Loucy (cell line): Measurements from ENCODE around the gene FMO3.

Source experiments
- H2AFZ ChIP-seq: fragments of 200-600 bp; sonication (generic); 2 replicates; pipeline ENCODE4 v1.6.0; 2016; ENCODE audit warnings: antibody characterized with exemption, mild to moderate bottlenecking, low read length, moderate library complexity
- H3F3A ChIP-seq: fragments of 200-600 bp; 2 replicates; pipeline ENCODE4 v1.6.0; 2016; ENCODE audit warnings: antibody characterized with exemption, low read depth, mild to moderate bottlenecking
- H3K27me3 ChIP-seq: fragments of 200-600 bp; sonication (generic); 2 replicates; pipeline ENCODE4 v1.6.1; 2014; ENCODE audit warnings: low read length, mild to moderate bottlenecking; ENCODE audit not compliant: insufficient read depth, poor library complexity, severe bottlenecking
- H3K36me3 ChIP-seq: fragments of 200-600 bp; sonication (generic); 2 replicates; pipeline ENCODE4 v1.6.1; 2016; ENCODE audit warnings: low read length; ENCODE audit not compliant: insufficient read depth
- H3K4me1 ChIP-seq: fragments of 200-600 bp; sonication (generic); 2 replicates; pipeline ENCODE4 v1.5.1; 2014; ENCODE audit warnings: low read length, mild to moderate bottlenecking; ENCODE audit not compliant: insufficient read depth, poor library complexity, severe bottlenecking
- H3K4me2 ChIP-seq: fragments of 200-600 bp; sonication (generic); 2 replicates; pipeline ENCODE4 v1.6.0; 2014; ENCODE audit warnings: antibody characterized with exemption, low read length, low read depth, mild to moderate bottlenecking; ENCODE audit not compliant: poor library complexity, severe bottlenecking
- H3K4me3 ChIP-seq: fragments of 200-600 bp; sonication (generic); 2 replicates; pipeline ENCODE4 v1.5.1; 2014; ENCODE audit warnings: low read length, mild to moderate bottlenecking, mixed read lengths; ENCODE audit not compliant: poor library complexity, severe bottlenecking
- H3K79me2 ChIP-seq: fragments of 200-600 bp; sonication (generic); 2 replicates; pipeline ENCODE4 v1.6.1; 2014; ENCODE audit warnings: low read length; ENCODE audit not compliant: insufficient read depth
- H3K9ac ChIP-seq: fragments of 200-600 bp; sonication (generic); 2 replicates; pipeline ENCODE4 v1.6.0; 2014; ENCODE audit warnings: mild to moderate bottlenecking, low read depth, low read length, moderate library complexity; ENCODE audit not compliant: poor library complexity, severe bottlenecking
- H3K9me2 ChIP-seq: fragments of 200-600 bp; sonication (generic); replicated peaks from 2 replicates; pipeline ENCODE4 v1.6.1; 2016; ENCODE audit warnings: low read depth, low read length, mixed read lengths
- H3K9me3 ChIP-seq: fragments of 200-600 bp; sonication (generic); 2 replicates; pipeline ENCODE4 v1.6.1; 2014; ENCODE audit warnings: mild to moderate bottlenecking, antibody characterized with exemption, low read length, low read depth; ENCODE audit not compliant: insufficient read depth
- H4K20me1 ChIP-seq: fragments of 200-600 bp; sonication (generic); 2 replicates; pipeline ENCODE4 v1.6.0; 2014; ENCODE audit warnings: antibody characterized with exemption, low read length, mild to moderate bottlenecking; ENCODE audit not compliant: insufficient read depth, poor library complexity, severe bottlenecking
- EZH2phosphoT487 ChIP-seq: fragments of 200-600 bp; IDR thresholded peaks from 2 replicates; pipeline ENCODE4 v1.6.1; 2018; ENCODE audit warnings: antibody characterized with exemption, mild to moderate bottlenecking, moderate library complexity, borderline replicate concordance
- TF ChIP-seq, protein P1 (sequence below): fragments of 200-600 bp; sonication (generic); conservative IDR thresholded peaks from 2 replicates; pipeline ENCODE4 v1.5.1; 2014; ENCODE audit warnings: mild to moderate bottlenecking, antibody characterized with exemption, low read length

FMO3 gene

DNA sequence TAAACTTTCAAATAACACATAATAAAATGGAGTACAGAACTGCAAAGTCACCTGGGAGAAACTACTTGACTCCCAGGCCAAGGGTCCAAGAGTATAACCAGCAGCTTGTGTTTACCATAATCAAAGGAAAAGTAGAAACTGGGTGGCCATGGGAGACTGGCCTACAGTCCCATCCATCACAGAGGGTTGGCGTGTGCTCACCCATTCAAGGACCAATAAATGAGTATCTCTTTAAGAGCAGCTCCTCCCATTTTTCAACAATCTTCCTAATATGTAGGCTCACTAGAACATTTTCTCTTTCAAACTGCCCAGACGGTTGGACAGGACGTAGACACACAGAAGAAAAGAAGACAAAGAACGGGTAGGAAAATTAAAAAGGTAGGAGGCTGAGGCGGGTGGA, at the start of gene FMO3:
FMO3 (plus strand) TSS at position 302 of the 400 bp plus-strand sequence. CDS start 1,754 bp downstream, outside the sequence.
- H4K20me1 ChIP-seq = no peaks in the 10 kb centered on the region
- H3K36me3 ChIP-seq = no peaks in the 10 kb centered on the region
- no peak within 1 kb of the TSS for H3K4me2 ChIP-seq
- no peaks in the 10 kb centered on the region for H3K9me3 ChIP-seq
- TF ChIP-seq EZH2phosphoT487 = no peak
- TF ChIP-seq, protein P1, sequence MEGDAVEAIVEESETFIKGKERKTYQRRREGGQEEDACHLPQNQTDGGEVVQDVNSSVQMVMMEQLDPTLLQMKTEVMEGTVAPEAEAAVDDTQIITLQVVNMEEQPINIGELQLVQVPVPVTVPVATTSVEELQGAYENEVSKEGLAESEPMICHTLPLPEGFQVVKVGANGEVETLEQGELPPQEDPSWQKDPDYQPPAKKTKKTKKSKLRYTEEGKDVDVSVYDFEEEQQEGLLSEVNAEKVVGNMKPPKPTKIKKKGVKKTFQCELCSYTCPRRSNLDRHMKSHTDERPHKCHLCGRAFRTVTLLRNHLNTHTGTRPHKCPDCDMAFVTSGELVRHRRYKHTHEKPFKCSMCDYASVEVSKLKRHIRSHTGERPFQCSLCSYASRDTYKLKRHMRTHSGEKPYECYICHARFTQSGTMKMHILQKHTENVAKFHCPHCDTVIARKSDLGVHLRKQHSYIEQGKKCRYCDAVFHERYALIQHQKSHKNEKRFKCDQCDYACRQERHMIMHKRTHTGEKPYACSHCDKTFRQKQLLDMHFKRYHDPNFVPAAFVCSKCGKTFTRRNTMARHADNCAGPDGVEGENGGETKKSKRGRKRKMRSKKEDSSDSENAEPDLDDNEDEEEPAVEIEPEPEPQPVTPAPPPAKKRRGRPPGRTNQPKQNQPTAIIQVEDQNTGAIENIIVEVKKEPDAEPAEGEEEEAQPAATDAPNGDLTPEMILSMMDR = no peak
- no peaks in the 10 kb centered on the region for H3K79me2 ChIP-seq
- no peaks in the 10 kb centered on the region for H3K4me1 ChIP-seq
- H3F3A ChIP-seq = no peaks in the 10 kb centered on the region
- peak within 1 kb of the TSS; percentile 52; the same call in 1 of the 2 replicates for H2AFZ ChIP-seq
- no peak within 1 kb of the TSS for H3K4me3 ChIP-seq
- H3K9me2 ChIP-seq = no peaks in the 10 kb centered on the region
- H3K27me3 ChIP-seq = no peaks in the 10 kb centered on the region
- no peak within 1 kb of the TSS for H3K9ac ChIP-seq

DNA sequence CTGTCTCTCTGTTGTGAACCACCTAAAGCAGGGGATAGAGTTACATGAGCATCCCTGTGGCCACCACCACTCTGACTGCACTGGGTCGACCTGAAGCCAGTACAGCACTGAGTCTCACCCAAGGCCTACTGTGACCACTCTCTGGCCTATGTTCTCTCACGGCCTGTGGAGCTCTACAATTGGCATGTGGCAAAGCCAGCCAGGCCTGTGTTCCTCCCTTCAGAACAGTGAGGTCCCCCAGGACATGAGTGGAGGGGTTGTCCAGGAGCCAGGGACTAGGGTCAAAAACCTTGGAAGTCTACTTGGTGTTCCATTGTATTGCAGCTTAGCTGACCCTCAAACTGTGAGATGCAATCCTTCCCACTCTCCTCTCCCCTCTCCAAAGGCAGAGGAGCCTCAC, 42.7 kb upstream of the FMO3 start:
- Histone ChIP-seq H2AFZ (no peak overlapping the region), H3K27me3 (no peaks in the 10 kb centered on the region), H3K36me3 (no peaks in the 10 kb centered on the region), H3K4me1 (no peaks in the 10 kb centered on the region), H3K4me3 (no peak overlapping the region), H3K79me2 (no peaks in the 10 kb centered on the region), H3K9me2 (no peaks in the 10 kb centered on the region), H3K4me2 (no peak overlapping the region), H3F3A (no peaks in the 10 kb centered on the region), H4K20me1 (no peaks in the 10 kb centered on the region), H3K9ac (no peak overlapping the region), H3K9me3 (no peaks in the 10 kb centered on the region; the same call in 1 of the 2 replicates)
- TF ChIP-seq, protein P1 = no peak
- TF ChIP-seq EZH2phosphoT487 = no peak

GRCh38 chr1:171052977-171053376, 37.7 kb upstream of the FMO3 start:
- H3K4me3 ChIP-seq = no peak overlapping the region
- H3K4me1 ChIP-seq = no peaks in the 10 kb centered on the region
- TF ChIP-seq, protein P1 = no peak
- TF ChIP-seq EZH2phosphoT487 = no peak
- H3K9me2 ChIP-seq = no peaks in the 10 kb centered on the region
- no peaks in the 10 kb centered on the region for H3F3A ChIP-seq
- no peaks in the 10 kb centered on the region for H3K79me2 ChIP-seq
- H3K4me2 ChIP-seq = no peak overlapping the region
- no peaks in the 10 kb centered on the region for H4K20me1 ChIP-seq
- H2AFZ ChIP-seq = no peak overlapping the region
- no peaks in the 10 kb centered on the region for H3K9me3 ChIP-seq
- H3K27me3 ChIP-seq = no peaks in the 10 kb centered on the region
- H3K36me3 ChIP-seq = no peaks in the 10 kb centered on the region
- H3K9ac ChIP-seq = no peak overlapping the region
